Left lung (tissue), 10 donors: ENCODE data around the gene SCRG1. TPM values are rescaled to one million over a fixed set of nuclear protein-coding genes. Genes with fewer than 3 reads are reported as not detected.

Source experiments
- ATAC-seq: fragments of 200-7000 bp; cut with Tn5 transposase; one replicate; pipeline ENCODE4 v1.9.1; 2020; ENCODE audit warnings: moderate library complexity
- DNase-seq, 4 donors: peaks; one replicate each; pipeline ENCODE4 v3.0.0-alpha.2; 2013 to 2020
- H3K27ac ChIP-seq, 2 donors: fragments of 200-600 bp; sonication (generic) in 1 of 2; one replicate each; pipeline versions ENCODE4 v1.5.0 to v1.8.0; 2020 to 2021
- H3K27me3 ChIP-seq, 2 donors: fragments of 200-600 bp; sonication (generic) in 1 of 2; one replicate each; pipeline versions ENCODE4 v1.5.0 to v1.8.0; 2020 to 2021
- H3K36me3 ChIP-seq, 2 donors: fragments of 200-600 bp; sonication (generic) in 1 of 2; one replicate each; pipeline versions ENCODE4 v1.5.0 to v1.8.0; 2020 to 2021
- H3K4me1 ChIP-seq, 2 donors: fragments of 200-600 bp; one replicate each; pipeline ENCODE4 v1.8.0; 2021
- H3K4me3 ChIP-seq, 2 donors: fragments of 200-600 bp; sonication (generic) in 1 of 2; one replicate each; pipeline versions ENCODE4 v1.5.0 to v1.8.0; 2020 to 2021; ENCODE audit warnings: mild to moderate bottlenecking in 1 of 2
- H3K9me3 ChIP-seq, 2 donors: fragments of 200-600 bp; sonication (generic) in 1 of 2; one replicate each; pipeline versions ENCODE4 v1.5.0 to v1.8.0; 2020 to 2021
- CTCF ChIP-seq, 2 donors: fragments of 200-600 bp; sonication (generic) in 1 of 2; IDR thresholded peaks; one replicate each; pipeline versions ENCODE4 v1.5.0 to v1.8.0; 2021; ENCODE audit warnings: antibody characterized with exemption in 2 of 2
- intact Hi-C, 2 donors: fragments of 100-400 bp; cut with DNase I; formaldehyde crosslinking; loops; one replicate each; pipeline versions ENCODE4 v1.11.2 to v1.14.2; 2022
- polyA plus RNA-seq, 6 donors: library from polyadenylated mRNA; unstranded; fragments of 120-200 nt; gene quantifications; one replicate each; pipeline ENCODE4 v1.2.1, GENCODE V29; 2013; ENCODE audit not compliant: insufficient read length in 6 of 6
- total RNA-seq, 2 donors: library from RNA; stranded (reverse); fragmentation: NEBNext Ultra II Directional; extraction: Animal tissue kit (Norgen Biotek cat#: 25700); gene quantifications; one replicate each; pipeline ENCODE4 v1.2.1, GENCODE V29; 2021
- donor health status: DM: no; HTN: yes; CAD: no.
- donor health status: DM: no; HTN: no; CAD: no.

The SCRG1 gene
- total and polyA plus RNA-seq, 8 donors = 0.36 to 0.85 (median 0.56) TPM

- Histone ChIP-seq H3K27ac (no peak overlapping the region), H3K4me3 (no peak overlapping the region), H3K4me1 (peaks cover 0 to 6% of the 10 kb centered on the region in 2 donors), H3K36me3 (peaks cover 0 to 7% of the 10 kb centered on the region in 2 donors), H3K27me3 (no peaks in the 10 kb centered on the region), H3K9me3 (no peaks in the 10 kb centered on the region)
- TF ChIP-seq CTCF (IDR thresholded peaks at IDR 0.05) = no peak
- no peak for DNase-seq
- intact Hi-C loops = no loop called here
- no peak for ATAC-seq
Measured at GRCh38 chr4:173379929-173380328, 19.0 kb downstream of the SCRG1 start.

GRCh38 chr4:173374588-173374987 is 24.3 kb downstream of the SCRG1 start:
- no peak overlapping the region for H3K4me3 ChIP-seq
- H3K9me3 ChIP-seq = no peaks in the 10 kb centered on the region
- H3K4me1 ChIP-seq = peaks cover 0 to 25% of the 10 kb centered on the region in 2 donors
- no peak overlapping the region for H3K27ac ChIP-seq
- DNase-seq = no peak
- H3K27me3 ChIP-seq = no peaks in the 10 kb centered on the region
- no peak for ATAC-seq
- no peak for TF ChIP-seq CTCF (IDR thresholded peaks at IDR 0.05)
- intact Hi-C loops = no loop called here
- peaks cover 0 to 7% of the 10 kb centered on the region in 2 donors for H3K36me3 ChIP-seq

- Histone ChIP-seq H3K4me3 (peak overlapping the region; percentile 46 to 89), H3K27me3 (no peaks in the 10 kb centered on the region), H3K36me3 (no peaks in the 10 kb centered on the region), H3K4me1 (peaks cover 0 to 39% of the 10 kb centered on the region in 2 donors), H3K27ac (peak overlapping the region; percentile 94 to 96), H3K9me3 (no peaks in the 10 kb centered on the region)
- ATAC-seq (peak; percentile 29), DNase-seq (peak; percentile 80 to 92 (median 82))
- TF ChIP-seq CTCF (IDR thresholded peaks at IDR 0.05) = no peak
- intact Hi-C loops = no loop called here
Measured at GRCh38 chr4:173371292-173372192, 27.4 kb downstream of the SCRG1 start.

GRCh38 chr4:173370477-173371291 is 28.2 kb downstream of the SCRG1 start, which contains the start of gene SAP30:
SAP30 (plus strand) TSS chr4:173370954; CDS start chr4:173371183, 229 bp downstream.
- H3K27ac ChIP-seq = peak within 1 kb of the TSS; percentile 94 to 96
- ATAC-seq (peak; percentile 95), DNase-seq (peak; percentile 97 to 100 (median 99))
- no peaks in the 10 kb centered on the region for H3K9me3 ChIP-seq
- peak within 1 kb of the TSS; percentile 60 to 89 for H3K4me3 ChIP-seq
- no peaks in the 10 kb centered on the region for H3K36me3 ChIP-seq
- intact Hi-C loops = no loop called here
- TF ChIP-seq CTCF (IDR thresholded peaks at IDR 0.05) = no peak
- H3K4me1 ChIP-seq = peaks cover 0 to 39% of the 10 kb centered on the region in 2 donors
- H3K27me3 ChIP-seq = no peaks in the 10 kb centered on the region

- Histone ChIP-seq H3K9me3 (no peaks in the 10 kb centered on the region), H3K27ac (peak overlapping the region; percentile 94 to 96), H3K36me3 (no peaks in the 10 kb centered on the region), H3K4me1 (peaks cover 0 to 37% of the 10 kb centered on the region in 2 donors), H3K4me3 (peak overlapping the region; percentile 60 to 89), H3K27me3 (no peaks in the 10 kb centered on the region)
- peak; percentile 9 for ATAC-seq
- no peak for TF ChIP-seq CTCF (IDR thresholded peaks at IDR 0.05)
- DNase-seq = peak in 2 of 4 donors; percentile 66 to 80
- intact Hi-C loops = no loop called here
Measured at GRCh38 chr4:173370130-173370476, 28.8 kb downstream of the SCRG1 start.
